ENCODE data around the gene DPP3.
"Not testable (repeated sequence)": the region's sequence is repeated elsewhere in the genome, so short reads cannot be mapped to it uniquely, and the experiment has no call there.

DPP3 gene

DNA sequence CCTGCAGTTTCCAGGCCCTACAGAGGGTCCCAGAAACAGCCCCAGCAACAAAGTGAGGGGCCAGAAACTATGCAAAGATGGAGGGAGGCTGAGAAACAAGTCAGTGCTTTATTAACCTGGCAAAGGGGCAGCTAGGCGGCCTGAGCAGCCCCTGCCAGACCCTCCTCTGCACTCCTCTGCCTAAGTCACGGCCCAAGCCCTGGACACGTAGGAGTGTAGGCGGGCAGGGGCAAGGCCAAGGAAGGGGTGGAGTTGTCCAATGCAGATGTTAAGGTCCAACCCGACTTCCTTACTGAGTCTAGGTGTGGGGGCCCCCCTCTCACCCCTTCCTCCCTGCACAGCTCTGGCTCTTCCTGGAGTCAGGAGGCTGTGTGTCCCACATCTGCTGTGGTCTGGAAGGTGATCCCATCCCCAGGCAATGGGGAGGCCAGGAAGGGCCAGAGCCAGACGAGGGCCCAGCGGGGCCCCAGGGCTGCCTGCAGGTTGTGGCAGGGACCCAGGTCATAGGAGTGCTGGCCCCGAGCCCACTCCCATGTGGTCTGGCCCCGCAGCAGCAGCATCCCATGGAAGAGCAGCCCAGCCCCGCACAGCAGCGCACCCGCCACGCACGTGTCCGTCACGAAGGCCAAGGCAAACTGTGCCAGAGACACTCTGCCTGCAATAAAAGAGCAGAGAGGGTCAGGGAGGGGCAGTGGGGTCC is 59.1 kb downstream of the DPP3 start:
- DNase-seq, result no peak

DNA sequence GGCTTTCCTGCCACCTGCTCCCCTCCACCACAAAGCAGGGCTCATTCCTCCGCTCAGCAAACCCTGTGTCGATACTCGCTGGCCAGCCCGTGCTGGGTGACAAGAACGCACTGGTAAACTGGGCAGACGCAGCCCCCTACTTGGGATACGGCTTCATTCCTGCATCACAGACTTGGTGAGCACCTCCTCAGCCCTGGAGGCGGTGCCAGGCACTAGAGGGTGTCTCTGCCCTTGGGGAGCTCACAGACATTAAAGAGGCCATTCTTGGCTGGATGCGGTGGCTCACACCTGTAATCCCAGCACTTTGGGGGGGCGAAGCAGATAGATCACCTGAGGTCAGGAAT is 59.6 kb downstream of the DPP3 start:
- DNase-seq, result no peak

DNA sequence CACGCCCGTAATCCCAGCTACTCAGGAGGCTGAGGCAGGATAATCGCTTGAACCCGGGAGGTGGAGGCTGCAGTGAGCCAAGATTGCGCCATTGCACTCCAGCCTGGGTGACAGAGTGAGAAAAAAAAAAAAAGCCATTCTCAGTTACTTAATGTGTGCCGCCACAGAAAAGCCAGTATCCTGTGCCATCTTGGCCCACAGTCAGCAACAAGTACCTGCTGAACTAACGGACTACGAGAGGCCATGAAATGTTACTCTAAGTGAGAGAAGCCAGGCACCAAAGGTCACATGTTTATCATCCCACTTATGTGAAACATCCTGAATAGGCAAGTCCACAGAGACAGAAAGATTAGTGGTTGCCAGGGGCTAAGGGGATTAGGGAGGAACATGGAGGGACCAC is 60.4 kb downstream of the DPP3 start:
- DNase-seq, result not testable (repeated sequence)

DNA sequence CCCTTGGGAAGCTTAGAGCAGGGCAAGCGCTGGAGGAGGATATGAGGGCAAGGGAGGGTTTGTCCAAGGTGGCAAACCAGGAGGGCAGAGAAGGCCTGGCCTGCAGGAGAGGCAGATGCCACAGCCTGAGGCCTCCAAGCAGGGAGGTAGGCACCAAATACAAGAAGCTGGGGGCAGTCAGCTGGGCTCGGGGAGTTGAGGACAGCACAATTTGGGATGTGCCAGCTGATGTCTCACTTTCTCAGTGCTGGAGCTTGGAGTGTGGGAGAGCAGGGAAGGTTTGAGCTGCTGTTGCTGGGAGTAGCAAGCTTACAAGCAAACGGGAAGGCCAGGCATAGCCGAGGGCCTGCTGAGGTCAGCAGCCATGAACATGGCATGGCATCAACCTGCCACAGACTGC is 61.7 kb downstream of the DPP3 start:
- no peak for DNase-seq

DNA sequence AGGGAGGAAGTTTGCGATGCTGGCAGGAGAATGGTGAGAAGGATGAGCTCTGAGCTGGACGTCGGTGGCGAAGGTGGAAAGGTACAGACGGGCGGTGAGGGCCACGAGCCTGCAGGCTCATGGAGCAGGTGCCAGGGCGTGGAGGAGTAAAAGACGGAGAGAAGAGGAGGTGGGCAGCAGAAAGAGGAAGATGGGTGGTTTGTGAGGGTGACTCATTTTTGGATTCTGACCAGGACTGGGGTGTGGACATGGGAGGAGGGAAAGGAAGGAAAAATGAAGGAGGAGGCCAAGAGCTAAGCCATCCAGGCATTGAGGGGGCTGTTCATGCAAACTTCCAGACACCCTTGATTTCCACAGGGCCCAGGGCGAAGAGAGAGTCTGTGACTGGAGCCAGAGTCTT is 62.1 kb downstream of the DPP3 start:
- DNase-seq, result no peak

DNA sequence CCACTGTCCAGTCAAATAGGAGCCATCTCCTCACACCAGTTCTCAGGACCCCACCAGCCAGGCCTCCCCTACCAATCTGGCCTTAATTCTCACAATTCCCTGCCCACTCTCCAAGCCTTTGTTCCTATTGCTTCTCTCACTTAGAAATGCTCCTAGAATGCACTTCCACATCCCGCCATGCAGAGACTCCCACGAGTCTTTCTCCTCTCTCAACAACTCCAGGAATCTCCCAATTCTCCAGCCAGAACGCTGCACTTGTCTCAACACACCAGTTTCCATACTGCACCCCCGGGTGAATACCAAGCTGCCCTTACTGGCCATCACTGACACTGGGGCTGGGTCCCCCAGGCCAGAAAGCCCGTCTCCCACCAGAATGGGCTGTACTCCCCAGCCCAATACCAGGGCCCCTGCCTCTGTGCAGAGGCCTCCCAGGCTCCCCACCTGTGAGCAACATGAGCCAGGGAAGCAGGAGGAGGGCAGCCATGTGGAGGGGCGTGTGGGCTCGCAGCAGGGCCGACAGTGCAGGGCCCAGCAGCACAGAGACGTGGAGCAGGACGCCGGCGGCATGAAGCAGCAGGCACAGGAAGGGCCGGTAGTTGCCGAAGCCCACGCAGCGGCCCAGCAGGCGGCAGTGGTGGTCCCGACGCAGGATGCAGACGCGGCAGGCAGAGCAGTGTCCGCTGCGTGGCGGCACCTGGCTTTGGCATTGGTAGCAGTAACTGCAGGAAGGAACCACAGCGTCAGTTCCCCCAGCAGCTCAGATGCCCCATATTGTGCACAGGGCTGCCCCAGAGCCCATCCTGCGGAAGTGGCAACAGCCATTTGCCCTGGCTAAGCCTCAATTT is 63.3 kb downstream of the DPP3 start:
- no peak for DNase-seq

DNA sequence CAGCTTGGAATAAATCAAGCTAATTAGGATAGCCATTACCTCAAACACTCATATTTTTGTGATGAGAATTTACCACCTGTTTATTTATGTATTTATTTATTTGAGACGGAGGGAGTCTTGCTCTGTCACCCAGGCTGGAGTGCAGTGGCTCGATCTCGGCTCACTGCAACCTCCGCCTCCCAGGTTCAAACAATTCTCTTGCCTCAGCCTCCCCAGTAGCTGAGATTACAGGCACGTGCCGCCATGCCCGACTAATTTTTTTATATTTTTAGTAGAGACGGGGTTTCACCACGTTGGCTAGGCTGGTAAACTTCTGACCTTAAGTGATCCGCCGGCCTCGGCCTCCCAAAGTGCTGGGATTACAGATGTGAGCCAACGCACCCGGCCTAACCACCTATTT is 64.7 kb downstream of the DPP3 start:
- not testable (repeated sequence) for DNase-seq

DNA sequence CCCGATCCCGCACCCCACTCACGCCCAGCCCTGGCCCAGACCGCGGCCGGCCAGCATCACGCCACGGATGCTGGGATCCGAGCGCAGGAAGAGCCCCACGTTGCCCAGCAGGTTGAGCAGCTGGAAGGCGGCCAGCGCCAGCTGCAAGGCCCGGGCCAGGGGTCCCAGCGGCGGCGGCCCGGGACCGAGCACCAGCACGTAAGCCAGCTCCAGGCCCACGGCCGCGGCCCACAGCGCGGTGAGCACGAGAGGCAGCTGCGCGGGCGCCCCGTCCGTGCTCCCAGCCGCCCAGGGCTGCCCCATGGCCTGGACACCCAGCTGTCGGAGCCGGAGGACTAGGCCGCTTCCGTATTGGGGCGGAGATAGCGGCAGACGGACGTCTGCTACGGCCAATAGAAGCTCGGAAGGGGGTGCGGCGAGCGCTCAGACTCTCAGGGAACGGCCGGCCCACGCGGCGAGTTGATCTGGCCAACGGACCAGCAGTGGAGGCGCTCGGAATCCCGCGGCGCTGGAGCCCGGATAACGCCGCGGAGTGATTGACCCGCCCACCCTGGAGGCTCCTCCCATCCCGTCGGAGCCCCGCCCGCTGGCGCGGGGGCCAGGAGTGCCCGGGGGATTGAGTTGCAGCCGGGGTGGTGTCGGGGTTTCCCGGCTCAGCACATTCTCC is 65.6 kb downstream of the DPP3 start, which contains the start of gene ZDHHC24:
ZDHHC24 (minus strand) TSS at position 348 of the 667 bp plus-strand sequence; CDS start at position 303, 45 bp downstream.
- peak; percentile 60 for DNase-seq

DNA sequence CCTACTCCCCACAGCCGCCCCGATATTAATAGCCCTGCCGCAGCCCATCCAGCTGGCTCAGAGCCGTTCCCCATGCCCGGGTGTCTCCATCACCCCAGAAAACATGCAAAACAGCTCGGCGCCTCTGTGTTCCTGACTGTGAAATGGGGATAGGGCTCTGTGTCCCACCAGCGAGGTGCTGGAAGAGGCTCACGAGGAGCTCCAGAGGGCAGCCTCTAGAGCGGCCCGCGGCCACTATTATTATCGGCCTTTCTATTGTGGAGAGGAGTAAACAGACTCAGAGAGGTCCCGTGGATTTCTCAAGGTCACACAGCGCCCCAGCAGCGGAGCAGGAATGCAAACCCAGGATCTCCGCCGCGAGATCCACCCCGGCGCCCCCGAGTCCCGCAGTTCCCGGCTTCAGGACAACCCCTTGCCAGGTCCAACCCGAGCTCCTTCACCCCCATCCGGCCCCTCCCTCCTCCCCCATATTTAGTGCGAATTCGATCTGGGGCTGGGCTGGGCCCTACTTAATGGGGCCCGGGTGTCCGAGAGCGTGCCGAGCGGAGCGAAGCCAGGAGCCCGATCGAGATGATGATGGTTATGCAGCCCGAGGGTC is 66.2 kb downstream of the DPP3 start, which contains the start of gene ACTN3:
ACTN3 (plus strand) TSS at position 536 of the 598 bp plus-strand sequence; CDS start at position 571, 35 bp downstream.
- DNase-seq, result no peak

DNA sequence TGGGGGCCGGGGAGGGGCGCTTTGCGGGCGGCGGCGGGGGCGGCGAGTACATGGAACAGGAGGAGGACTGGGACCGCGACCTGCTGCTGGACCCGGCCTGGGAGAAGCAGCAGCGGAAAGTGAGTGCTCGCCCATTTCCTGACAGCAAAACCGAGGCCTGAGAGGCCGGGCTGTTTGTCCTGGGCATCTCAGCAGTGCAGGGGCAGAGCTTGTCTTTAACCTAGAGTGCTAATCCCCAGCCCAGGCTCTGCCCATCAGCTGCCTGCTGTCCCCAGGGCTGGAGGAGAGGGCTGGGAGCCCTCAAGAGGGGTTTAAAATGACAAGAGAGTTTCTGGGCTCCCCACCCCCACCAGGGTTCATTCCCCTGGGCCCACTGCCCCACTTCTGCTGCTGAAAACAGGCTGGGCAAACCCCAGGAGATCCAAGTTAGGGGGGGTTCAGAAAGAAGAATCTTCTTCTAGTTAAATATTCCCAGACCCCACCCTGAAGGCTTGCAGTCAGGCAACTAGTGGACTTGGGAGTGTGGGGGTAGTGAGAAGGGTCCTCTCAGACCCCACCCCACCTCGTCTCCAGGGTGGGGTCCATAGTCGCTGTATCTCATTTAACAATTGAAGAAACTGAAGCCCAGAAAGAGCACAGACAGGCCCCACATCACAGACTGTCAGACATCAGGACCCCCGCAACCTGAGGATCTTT is 66.9 kb downstream of the DPP3 start:
- DNase-seq, result no peak

DNA sequence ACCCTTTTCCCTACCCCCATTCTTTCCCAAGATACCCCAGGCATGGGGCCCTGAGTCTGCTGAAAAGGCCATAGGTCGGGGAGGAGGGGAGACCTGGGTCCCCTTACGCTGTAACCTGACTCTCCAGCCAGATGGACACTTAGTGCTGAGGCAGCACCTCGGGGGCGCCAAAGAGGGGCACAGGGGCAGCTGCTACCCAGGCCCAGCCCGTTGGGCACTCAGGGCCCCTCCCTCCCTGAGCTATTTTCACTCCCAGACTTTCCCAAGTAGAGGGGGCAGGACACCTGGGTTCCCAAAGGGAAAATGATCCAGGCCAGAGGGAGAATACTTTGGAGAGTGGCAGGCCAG is 67.4 kb downstream of the DPP3 start:
- no peak for DNase-seq

DNA sequence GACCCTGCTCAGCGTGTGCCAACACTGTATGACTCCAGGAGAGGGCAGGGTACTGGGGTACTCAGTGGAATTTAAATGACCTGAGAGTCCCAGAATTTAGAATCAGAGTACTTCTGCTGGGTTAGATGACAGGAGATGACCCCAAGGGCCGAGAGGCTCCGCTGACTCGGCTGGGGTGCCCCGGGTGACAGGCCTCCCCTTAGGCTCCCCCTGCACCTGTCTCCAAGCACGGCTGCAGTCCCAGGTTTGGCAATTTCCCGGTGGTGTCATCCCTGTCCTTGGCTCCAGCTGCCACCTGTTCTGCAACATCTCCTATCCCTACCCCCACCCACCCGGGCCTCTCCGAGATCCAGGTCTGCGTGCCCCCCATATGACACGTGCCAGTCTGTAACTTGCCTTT is 67.8 kb downstream of the DPP3 start:
- peak; percentile 30 for DNase-seq

DNA sequence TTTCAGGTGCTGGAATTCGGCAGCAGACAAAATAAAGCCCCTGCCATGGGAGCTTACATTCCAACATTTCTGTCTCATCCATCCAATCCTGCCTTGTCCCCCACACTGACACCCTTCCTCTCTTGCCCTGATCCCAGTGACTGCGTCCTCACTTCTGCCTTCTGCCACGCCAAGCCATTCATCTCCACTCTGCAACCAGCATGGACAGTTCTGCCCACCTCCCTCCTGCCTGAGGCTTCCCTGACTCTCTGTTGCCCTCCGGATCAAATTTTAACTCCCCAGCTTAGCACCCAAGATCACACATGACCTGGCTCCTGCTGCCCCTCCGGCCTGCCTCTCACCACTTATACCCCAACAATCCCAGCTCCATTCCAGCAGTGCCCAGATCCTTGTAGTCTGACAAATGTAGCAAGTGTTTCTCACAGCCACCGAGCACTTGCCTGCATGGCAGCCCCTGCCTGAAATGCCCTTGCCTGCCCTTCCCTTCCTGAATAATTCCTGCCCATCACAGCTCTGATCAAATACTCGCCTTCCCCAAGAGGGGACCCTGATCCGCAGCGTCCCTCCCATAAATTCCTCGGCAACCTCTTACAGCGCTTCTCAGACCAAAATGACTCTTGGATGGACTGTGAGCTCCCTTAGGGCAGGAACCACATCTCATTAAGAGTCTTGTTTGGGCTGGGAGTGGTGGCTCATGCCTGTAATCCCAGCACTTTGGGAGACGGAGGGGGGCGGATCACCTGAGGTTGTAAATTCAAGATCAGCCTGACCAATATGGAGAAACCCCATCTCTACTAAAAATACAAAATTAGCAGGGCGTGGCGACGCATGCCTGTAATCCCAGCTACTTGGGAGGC is 68.8 kb downstream of the DPP3 start:
- no peak for DNase-seq

DNA sequence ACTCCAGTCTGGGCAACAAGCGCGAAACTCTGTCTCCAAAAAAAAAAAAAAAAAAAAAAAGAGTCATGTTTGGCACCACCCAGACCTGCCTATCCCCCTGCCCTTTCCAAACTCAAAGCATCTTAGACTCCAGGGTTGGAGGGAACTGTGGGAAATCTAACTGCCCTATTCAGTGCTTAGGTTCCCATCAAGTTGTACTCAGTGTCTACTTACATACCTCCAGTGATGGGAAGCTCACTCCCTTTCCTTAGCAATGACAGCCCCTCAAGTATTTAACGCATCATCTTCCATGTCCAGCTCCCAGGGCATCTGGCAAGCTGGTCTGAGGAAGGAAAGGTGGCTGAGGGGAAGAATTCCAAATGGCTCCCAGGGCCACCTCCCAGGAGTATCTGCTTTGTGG is 69.5 kb downstream of the DPP3 start:
- no peak for DNase-seq

DNA sequence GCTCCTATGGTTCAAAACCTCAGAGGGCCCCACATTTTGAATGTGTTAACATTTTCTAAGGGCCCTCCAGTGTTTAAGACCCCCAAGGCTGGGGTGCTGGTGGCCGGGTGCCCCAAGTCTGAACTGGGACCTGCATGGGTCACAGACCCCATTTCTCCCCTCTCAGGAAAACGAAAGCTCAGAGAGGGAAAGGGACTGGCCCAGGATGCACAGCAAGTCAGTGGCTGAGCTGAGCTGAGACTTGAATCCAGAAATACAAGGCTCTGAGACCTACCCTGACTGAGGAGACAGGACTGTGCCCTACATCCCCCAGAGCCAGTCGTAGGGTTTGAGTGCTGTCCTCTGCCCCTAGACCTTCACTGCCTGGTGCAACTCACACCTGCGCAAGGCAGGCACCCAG is 70.7 kb downstream of the DPP3 start:
- DNase-seq, result no peak

DNA sequence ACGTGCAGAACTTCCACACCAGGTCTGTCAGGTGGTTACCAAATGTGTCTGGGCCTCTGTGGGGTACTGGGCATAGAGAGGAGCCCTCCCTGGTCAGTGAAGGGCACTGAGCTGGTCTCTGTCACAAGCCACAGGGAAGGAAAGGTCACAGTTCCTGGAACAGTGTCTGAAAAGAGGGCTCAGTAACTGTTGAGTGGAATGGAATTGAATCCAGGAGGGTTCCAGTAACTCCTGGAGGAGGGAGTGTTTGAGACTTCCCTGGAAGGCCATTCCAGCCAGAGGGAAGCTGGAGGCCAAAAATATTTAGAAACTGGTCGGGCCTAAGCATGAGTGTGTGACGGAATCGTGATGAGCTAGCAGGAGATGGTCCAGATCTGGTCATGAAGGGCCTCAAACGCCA is 74.4 kb downstream of the DPP3 start:
- DNase-seq, result no peak

DNA sequence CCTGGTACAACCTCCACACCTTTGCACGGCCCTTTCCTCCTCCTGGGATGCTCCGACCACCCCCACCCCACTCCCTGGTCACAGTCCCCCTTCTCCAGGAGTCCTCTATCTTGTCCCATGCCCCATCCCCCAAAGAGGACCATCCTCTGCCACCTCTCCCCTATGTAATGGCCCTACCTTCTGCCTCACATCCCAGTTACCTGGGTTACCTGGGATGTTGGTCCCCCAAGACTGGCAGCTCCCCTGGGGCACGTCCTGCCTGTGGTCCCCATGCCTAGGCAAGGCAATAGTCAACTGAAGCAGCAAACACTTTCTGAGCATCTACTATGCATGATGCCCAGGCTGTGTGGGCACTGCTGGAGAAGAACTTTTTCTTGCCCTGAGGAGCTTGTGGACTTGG is 75.2 kb downstream of the DPP3 start:
- no peak for DNase-seq

DNA sequence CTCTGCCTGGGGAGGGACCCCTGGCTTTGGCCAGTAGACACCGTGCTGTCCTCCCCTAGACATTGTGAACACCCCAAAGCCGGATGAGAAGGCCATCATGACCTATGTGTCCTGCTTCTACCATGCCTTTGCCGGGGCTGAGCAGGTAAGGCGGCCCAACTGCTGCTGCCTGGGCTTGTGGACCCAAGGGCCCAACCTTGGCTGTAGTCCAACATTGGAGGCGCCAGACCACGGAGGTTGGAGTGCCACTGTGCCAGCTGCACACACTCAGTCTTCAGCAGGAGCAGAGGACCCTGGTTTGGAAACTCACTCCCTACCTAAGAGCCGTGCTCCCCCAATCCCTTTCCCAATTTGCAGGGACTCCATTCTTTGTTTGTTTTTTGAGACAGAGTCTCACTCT is 75.9 kb downstream of the DPP3 start:
- no peak for DNase-seq

DNA sequence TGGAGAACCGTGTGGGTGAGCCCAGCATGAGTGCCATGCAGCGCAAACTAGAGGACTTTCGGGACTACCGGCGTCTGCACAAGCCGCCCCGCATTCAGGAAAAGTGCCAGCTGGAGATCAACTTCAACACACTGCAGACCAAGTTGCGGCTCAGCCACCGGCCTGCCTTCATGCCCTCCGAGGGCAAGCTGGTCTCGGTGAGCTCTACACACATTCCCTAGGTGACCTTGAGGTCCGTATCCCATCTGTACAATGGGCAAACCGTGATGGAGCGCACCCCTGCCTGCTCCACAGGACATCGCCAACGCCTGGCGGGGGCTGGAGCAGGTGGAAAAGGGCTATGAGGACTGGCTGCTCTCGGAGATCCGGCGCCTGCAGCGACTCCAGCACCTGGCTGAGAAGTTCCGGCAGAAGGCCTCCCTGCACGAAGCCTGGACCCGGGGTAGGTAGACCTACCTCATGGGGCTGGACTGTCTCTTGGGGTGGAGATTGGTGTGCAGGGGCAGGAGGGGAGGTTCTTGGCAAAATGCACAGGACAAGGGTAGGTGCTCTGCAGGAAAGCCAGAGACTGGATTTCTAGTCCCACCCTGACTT is 77.6 kb downstream of the DPP3 start:
- DNase-seq, result no peak

Measured in NCI-H1694 treated with DMSO at 0.1 percent for 48 hours (cell line).